ENCODE measurements around the gene KRTAP5-3. TPM values are rescaled to one million over a fixed set of nuclear protein-coding genes. Genes with fewer than 3 reads are reported as not detected.

KRTAP5-3 gene
- total and polyA plus RNA-seq, 2 of the 8 experiments (the other 6 are each of a cell fraction or from before 2014, with no cell fraction given): not detected

DNA sequence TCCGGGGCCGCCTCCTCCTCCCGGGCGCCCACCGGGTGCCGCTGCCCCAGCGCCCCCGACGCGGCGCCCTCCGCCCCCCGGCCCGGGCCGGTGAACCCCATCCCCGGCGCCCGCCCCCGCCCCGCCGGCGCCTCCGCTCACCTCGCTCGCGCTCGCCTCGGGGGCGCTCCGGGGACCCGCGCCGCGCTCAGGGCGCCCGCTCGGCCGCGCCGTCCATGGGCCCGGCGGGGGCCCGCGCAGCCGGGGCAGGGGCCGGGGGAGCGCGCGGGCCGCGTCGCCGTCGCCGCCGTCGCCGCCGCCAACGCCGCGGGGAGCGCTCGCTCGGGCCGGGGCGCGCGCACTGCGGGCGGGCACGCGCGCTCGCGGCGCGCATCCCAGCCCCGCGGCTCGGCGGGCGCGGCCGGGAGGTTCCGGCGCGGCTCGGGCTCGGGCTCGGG lies 36.5 kb downstream of the KRTAP5-3 start:
- Histone ChIP-seq H4K5ac (ENCODE audit: insufficient read length, low read depth, low read length) (no peak overlapping the region), H2AK5ac (ENCODE audit: low read depth, low read length) (no peak overlapping the region), H3K23me2 (ENCODE audit: low read depth, low read length) (no peaks in the 10 kb centered on the region; the same call in 1 of the 2 replicates), H3K27ac (ENCODE audit: low read depth, low read length) (no peak overlapping the region), H3K36me3 (ENCODE audit: control insufficient read depth in 2 of 4, insufficient read depth in 4 of 4, low read length in 3 of 4) (no peaks in the 10 kb centered on the region), H2AFZ (ENCODE audit: low read length) (no peak overlapping the region), H3K14ac (ENCODE audit: insufficient read length) (no peak overlapping the region), H2BK20ac (ENCODE audit: low read length) (no peak overlapping the region), H2BK120ac (replicated peaks; ENCODE audit: low read depth, low read length) (no peak overlapping the region), H3K23ac (ENCODE audit: insufficient read length) (no peak overlapping the region), H3K9me3 (ENCODE audit: insufficient read depth in 2 of 2, low read depth in 1 of 2, low read length in 1 of 2) (no peaks in the 10 kb centered on the region), H2BK15ac (ENCODE audit: low read length) (no peak overlapping the region), H3K4me1 (replicated peaks in 1 of 4; ENCODE audit: control insufficient read depth in 3 of 4, insufficient read depth in 4 of 4, low read length in 3 of 4) (peaks cover 0 to 51% (median 34%) of the 10 kb centered on the region in 4 experiments; a peak in 6 of 7 replicates), H3K4ac (replicated peaks; ENCODE audit: insufficient read length, low read depth, low read length) (no peak overlapping the region), H3K79me2 (ENCODE audit: control insufficient read depth in 1 of 2, insufficient read depth in 2 of 2, low read length in 2 of 2) (no peaks in the 10 kb centered on the region), H2BK12ac (ENCODE audit: low read depth, low read length) (no peak overlapping the region), H3K4me2 (ENCODE audit: insufficient read depth in 1 of 2, low read depth in 2 of 2, low read length in 2 of 2) (peak overlapping the region; percentile 53 to 83), H4K91ac (replicated peaks; ENCODE audit: insufficient read length, low read length) (no peak overlapping the region), H4K20me1 (replicated peaks in 1 of 2; ENCODE audit: control insufficient read depth in 1 of 2, insufficient read depth in 2 of 2, low read length in 2 of 2) (peaks cover 4 to 20% of the 10 kb centered on the region in 2 experiments), H2BK5ac (ENCODE audit: low read depth, low read length) (no peak overlapping the region), H3K79me1 (ENCODE audit: low read depth, low read length) (no peaks in the 10 kb centered on the region), H3K56ac (replicated peaks; ENCODE audit: insufficient read length, low read depth, low read length) (no peak overlapping the region), H3K9ac (replicated peaks in 1 of 4; ENCODE audit: extremely low read depth in 1 of 4, low read depth in 3 of 4, low read length in 3 of 4) (no peak overlapping the region), H4K8ac (ENCODE audit: extremely low read depth, insufficient read depth, low read length) (no peak overlapping the region), H3K27me3 (replicated peaks in 1 of 4; ENCODE audit: control insufficient read depth in 3 of 4, extremely low read depth in 1 of 4, insufficient read depth in 3 of 4, low read length in 3 of 4) (peaks cover 18 to 54% (median 49%) of the 10 kb centered on the region in 4 experiments), H3K4me3 (ENCODE audit: extremely low read depth in 1 of 4, insufficient read depth in 2 of 4, low read depth in 3 of 4, low read length in 4 of 4) (peak overlapping the region; percentile 23 to 63 (median 34); a peak in 6 of 8 replicates), H3K18ac (ENCODE audit: extremely low read depth, low read length) (no peak overlapping the region)
- DNase-seq (ENCODE audit: low read depth in 1 of 2, low spot score in 2 of 2) (no peak), FAIRE-seq (no peak)
- ChIA-PET CTCF (ENCODE audit: partially characterized antibody) (interaction anchor here (0.7 to 9.1 kb wide), 3 partner anchors 15 to 412 kb away, joined by 3 to 140 read pairs (median 100); no protein-coding TSS in a partner anchor), POLR2A (ENCODE audit: partially characterized antibody) (interaction anchor here (1.0 to 6.9 kb wide), 3 partner anchors 10 to 24 kb away, joined by 3 to 58 read pairs (median 9); no protein-coding TSS in a partner anchor)
- TF ChIP-seq, protein P1, sequence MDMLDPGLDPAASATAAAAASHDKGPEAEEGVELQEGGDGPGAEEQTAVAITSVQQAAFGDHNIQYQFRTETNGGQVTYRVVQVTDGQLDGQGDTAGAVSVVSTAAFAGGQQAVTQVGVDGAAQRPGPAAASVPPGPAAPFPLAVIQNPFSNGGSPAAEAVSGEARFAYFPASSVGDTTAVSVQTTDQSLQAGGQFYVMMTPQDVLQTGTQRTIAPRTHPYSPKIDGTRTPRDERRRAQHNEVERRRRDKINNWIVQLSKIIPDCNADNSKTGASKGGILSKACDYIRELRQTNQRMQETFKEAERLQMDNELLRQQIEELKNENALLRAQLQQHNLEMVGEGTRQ (IDR thresholded peaks at IDR 0.05; ENCODE audit: low read length): no peak
- TF ChIP-seq RBBP5 (IDR thresholded peaks at IDR 0.05; ENCODE audit: borderline replicate concordance, low read depth, low read length) (no peak), SRF (IDR thresholded peaks at IDR 0.05; ENCODE audit: low read depth, low read length) (no peak), JUND (IDR thresholded peaks at IDR 0.05; ENCODE audit: low read length) (no peak), ZNF274 (IDR thresholded peaks at IDR 0.05; ENCODE audit: borderline replicate concordance, extremely low read depth, low read length) (no peak), SUZ12 (IDR thresholded peaks at IDR 0.05; ENCODE audit: low read length) (no peak), SIN3A (conservative IDR thresholded peaks at IDR 0.05 in 1 of 2, IDR thresholded peaks at IDR 0.05 in 1 of 2; ENCODE audit: low read depth in 1 of 2, low read length in 2 of 2) (no peak)
- no CpG with 5 or more reads among the region's 91 CpGs for WGBS, 2 experiments (ENCODE audit: extremely low coverage in 1 of 2, insufficient coverage in 1 of 2, insufficient read length in 1 of 2, insufficient replicate concordance in 2 of 2, low coverage in 1 of 2, low lambda C conversion rate in 2 of 2, missing lambda C conversion rate in 1 of 2)

All from H1 (cell line).